Ramos (cell line): ENCODE results near the gene SRD5A3.

Experiments used
- in situ Hi-C: fragments of 300-500 bp; cut with MboI; formaldehyde crosslinking; loops from one replicate; pipeline ENCODE4 v1.14.3; 2022; ENCODE audit warnings: low sequenced_read_pairs; ENCODE audit not compliant: unreplicated experiment

The SRD5A3 gene

DNA sequence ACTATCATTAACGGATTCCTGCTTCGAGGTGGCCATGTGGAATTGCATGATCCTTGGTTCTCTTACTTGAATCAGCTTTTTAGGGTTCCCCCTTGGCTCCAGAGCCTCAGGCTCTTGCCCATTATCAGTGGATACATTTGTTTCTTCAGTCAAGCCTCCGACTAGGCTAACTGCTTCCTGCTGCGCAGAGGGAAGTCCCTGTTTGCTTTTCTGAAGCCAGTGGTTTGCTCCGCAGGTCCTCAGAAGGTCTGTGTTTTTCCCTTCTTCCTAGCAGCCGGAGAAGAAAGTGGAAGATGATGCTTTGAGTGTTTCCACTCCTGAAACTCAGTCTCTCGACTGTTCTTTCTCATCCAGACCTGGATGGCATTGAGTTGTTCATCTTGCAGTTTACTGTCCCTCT, 20.6 kb downstream of the SRD5A3 start:
- in situ Hi-C loops, result loop anchor here (25.0 kb wide), 1 partner anchor 496 kb away; the partner anchor contains the start of gene EXOC1

DNA sequence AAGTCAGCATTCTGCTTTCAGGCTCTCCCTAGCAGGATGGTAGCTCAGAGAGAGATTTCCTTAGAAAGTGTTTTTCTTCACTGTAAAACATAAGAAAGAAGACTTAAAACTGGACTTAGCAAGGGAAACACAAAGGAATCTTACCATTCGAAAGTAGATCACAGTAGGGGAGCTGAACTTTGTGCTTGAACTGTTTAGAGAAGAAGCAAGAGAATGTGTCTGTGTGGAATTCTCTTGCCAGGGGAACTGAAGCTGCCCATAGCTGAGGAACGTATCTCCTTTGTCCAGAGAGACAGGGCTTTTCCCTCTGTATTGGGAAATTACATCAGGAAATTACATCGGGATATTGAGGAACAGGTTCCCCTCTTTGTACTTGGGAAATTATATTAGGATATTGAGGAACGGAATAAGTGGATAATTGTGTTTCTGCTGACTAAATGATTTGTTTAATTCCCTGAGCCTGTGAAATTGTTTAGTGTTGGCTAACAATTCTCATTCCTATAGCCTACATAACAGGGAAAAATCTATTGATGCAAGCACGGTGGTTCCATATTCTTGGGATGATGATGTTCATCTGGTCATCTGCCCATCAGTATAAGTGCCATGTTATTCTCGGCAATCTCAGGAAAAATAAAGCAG, 21.2 kb downstream of the SRD5A3 start:
- in situ Hi-C loops, result loop anchor here (25.0 kb wide), 1 partner anchor 495 kb away; the partner anchor contains the start of gene EXOC1

GRCh38 chr4:55369968-55370367, 23.9 kb downstream of the SRD5A3 start:
- in situ Hi-C loops, result loop anchor here (25.0 kb wide), 1 partner anchor 492 kb away; the partner anchor contains the start of gene EXOC1

DNA sequence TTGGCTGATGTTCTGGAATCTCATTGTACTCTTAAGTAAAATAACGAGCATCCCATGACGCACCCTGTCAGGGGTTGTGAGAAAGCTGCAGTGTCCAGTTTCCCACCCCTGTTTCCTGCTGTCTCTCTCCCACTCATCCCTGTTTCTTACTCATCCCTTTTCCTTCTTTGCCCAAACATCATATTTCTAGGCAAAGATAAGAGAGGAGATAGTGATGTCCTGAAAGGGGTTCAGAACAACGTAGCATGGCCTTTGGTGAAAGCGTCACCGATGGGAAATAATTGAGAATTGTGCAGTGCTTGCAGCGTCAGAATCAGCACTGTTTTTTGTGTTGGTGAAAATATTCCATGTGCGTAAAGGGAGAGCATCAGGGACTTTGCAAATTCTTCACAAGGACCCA, 26.2 kb downstream of the SRD5A3 start:
- in situ Hi-C loops, result loop anchor here (25.0 kb wide), 1 partner anchor 490 kb away; the partner anchor contains the start of gene EXOC1

DNA sequence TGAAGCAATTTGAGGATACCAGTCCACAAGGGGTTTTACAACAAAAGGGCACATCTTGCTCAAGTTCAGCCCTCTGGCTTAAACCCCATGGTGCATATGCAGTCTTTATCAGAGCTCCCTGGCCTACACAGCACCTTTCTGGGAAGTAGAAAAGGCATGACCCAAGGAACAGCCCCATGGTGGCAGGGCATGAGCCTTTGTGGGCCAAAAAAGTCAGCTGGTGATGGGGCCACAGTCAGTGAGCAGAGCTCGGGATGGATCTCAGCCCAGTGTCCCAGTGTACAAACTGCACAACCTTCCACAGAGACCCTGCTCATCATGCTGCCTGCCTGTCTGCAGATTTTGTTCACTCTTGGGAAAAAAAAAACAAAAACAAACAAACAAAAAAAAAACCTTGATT, 27.4 kb downstream of the SRD5A3 start:
- in situ Hi-C loops, result loop anchor here (25.0 kb wide), 1 partner anchor 489 kb away; the partner anchor contains the start of gene EXOC1

DNA sequence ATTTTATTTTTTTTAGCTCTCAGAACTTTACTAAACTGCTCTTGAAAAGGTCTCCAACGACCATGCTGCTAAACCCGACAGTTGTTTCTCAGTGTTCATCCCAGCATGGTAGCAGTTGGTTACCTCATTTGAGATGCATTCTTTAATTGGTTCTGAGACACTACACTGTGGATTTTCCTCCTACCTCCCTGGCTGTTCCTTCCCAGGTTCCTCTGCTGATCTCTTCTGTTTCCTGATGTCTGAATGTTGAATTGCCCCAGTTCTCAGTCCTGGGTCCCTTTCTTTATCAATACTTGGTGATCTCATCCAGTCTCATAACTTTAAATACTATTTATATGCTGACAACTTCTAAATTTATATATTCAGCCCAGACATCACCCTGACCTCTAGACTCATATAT, 30.7 kb downstream of the SRD5A3 start:
- in situ Hi-C loops, result no loop called here

DNA sequence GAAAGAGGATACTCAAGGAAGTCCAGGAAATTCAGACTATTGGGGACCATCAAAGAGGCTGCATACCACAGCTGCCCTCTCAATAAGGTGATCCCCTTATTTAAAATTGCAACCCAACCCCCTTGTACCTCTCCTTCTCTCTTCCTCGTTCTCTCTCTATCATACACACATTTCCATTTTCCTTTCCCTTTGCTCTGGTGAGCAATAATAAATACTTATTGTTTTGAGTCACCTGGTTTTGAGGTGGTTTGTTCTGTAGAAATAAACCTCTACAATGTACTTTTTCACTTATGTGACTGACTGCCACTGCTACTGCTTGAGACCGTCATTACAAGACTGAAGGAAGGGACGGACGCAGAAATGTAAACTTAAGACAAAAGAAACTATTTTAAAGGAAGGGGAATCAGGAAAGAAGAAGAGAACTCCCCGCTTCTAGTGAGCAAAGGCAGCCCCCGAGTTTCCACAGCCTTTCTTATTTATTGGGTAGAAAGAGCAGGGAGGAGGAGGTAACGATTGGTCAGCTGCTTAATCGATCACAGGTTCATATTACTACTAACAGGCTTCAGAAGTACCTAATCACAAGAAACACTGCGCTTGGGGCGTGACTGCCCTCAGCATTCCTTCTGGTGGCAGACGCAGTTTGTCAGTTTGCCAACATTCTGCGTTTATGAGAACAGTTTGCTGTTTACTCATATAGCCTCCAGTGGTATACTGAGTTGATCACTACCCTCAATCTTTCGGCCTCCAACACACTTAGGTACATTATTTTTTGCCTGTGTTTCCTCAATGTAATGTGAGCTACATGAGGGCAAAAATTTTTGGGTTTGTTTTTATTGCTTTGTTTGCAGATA, 32.8 kb downstream of the SRD5A3 start:
- in situ Hi-C loops, result no loop called here

- in situ Hi-C loops, result no loop called here
Observed at GRCh38 chr4:55380576-55380975, 34.5 kb downstream of the SRD5A3 start.

- in situ Hi-C loops, result no loop called here
Observed at GRCh38 chr4:55381502-55381901, 35.5 kb downstream of the SRD5A3 start.

DNA sequence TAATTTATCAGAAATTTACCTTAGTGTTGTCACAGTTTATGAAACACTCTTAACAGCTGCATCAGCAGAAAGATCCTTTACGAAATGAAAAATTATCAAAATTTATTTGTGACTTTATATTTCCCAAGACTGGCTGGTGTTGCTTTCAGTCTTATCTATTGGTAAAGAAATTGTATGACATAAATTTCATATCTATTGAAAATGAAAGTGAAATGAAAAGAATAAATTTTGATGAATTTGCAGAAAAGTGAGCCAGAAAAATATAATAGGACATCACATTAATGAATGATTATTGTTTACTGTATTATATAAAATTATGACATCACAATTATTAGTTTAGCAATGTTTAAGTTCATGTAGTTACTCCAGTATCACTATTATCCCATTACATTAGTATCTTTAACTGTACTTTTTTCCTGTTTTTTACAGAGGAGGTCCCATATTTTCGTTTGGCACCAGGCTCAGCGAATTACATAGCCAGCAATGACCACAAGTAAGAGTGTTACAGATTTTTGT, 36.5 kb downstream of the SRD5A3 start:
- in situ Hi-C loops, result no loop called here

DNA sequence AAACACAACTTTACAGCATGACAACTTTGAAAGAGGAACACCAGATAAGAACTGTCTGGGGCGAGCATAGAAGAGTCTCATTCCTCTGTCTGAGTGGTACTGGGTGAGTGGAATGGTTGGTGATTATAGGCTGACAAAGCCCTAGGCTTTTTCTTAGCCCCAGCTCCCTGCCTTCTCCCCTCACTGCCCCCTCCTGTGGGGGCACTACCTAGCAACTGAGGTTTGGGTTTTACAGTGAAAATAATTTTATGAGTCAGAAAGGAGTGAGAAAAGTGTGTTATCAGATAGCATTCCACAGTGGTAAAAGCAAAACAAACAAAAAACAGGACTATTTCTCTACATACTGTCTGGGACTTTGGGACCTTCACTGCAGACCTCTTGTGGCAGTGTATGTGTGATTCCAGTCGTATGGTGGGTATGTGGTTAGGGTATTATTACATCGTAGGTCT, 39.2 kb downstream of the SRD5A3 start:
- in situ Hi-C loops, result no loop called here

DNA sequence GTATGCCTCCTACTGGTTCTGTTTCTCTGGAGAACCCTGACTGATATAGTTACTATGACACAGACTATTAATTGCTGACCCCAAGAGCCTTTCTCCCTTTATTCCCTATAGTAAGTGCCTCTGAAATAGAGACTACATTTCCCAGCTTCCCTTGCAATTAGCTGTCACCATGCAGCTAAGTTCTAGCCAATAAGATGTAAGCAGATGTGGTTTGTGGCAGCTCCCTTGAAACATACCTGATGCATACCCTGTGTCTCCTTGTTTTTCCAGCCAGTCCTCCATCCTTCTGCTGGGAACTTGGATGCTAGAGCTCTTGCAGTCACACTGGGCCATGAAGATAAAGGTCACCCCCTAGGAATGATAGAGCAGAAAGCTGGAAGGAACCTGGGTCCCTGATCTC, 40.0 kb downstream of the SRD5A3 start:
- in situ Hi-C loops, result no loop called here

DNA sequence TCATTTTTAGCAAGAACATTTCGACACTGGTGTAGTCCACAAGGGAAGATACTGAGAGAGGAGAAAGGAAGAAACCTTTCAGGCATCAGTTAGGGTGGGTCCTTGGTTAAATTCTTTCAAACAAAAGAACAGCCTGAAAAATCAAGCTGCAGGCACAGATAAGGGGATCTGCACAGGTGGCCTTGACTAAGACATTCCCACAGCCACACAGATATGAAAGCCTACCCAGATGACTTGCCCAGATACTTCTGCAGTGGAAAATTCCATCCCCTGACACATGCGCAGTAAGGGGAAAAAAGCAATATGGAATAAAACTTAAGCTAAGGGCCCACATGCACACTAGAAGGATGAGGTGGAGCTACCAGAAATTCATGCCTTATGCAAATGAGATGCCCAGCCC, 40.8 kb downstream of the SRD5A3 start:
- in situ Hi-C loops, result no loop called here

DNA sequence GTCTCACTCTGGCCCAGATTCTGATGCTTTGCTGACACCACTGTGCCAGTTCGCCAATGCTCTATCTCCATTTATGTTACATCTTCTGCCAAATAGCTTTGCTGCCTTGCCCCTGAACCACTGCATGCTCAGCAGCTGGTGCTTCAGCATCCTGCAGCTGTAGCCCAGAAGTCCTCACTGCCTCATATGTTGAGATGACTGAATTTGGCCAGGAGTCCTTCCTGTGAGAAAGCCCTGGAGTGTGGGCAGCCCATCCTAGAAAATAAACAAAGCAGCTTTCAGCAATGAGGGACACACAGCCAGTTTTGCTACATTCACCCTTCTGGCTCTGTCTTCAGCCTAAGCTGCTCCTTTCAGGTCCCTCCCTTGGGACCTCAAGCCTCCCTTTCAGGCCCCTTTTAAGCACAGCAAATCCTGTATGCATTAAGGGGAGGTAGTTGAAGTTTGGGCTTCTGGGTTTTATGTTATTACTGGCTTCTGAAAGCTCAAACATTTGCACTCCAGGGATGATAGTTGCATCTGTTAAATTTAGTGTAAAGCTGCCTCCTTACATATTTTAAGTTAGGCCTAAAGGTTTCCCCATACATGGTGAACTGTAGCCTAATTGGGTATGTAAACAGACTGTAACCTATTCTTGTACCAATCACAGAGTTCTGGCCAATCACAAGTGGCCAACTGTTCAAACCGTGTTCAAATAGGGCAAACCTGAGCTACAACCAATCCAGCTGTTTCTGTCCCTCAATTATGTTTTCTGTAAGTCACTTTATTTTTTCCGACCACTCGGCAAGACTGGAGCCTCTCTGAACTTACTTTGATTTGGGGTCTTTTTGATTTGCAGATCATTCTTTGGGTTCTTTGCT, 47.6 kb downstream of the SRD5A3 start:
- in situ Hi-C loops, result no loop called here

- in situ Hi-C loops, result no loop called here
Observed at GRCh38 chr4:55395218-55395528, 49.1 kb downstream of the SRD5A3 start.

- in situ Hi-C loops, result no loop called here
Observed at GRCh38 chr4:55395529-55396307, 49.7 kb downstream of the SRD5A3 start, which contains the start of gene TMEM165. Gene TMEM165 (plus strand): TSS chr4:55395957. CDS start chr4:55396190, 233 bp downstream.

DNA sequence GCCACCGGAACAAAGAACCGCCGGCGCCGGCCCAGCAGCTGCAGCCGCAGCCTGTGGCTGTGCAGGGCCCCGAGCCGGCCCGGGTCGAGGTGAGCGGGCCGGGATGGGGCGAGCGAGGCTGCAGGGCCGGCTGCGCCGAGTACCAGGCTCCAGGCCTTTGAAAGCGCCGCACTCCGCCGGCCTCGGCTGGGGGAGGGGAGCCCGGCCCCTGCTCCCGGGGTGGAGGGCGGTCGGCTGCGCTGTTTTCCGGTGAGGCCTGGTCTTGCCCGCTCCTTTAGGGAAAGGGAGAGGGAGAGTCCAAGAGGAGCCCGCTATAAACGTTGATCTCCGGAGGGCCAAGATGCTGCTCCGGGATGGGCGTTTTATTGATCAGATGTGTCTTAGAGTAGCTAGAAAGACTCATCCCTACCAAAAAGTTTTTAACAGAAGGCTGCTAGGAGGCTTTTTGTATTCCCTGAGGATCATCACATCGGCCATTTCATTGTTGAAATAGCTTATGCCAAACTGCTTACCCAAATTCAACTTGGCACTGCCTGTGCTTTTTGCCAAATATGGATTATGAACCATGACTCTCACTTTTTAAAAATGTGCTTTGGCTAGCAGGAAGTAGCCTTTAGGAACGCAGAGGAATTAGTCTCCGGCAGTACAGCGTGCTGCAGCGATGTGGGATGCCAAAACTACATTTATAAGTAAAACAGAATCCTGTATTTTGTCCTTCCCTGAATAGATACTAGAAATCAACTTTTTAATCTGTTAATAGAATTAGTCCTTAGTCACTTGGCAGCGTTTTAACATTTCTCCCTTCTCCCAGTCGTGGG, 50.5 kb downstream of the SRD5A3 start:
- in situ Hi-C loops, result no loop called here

DNA sequence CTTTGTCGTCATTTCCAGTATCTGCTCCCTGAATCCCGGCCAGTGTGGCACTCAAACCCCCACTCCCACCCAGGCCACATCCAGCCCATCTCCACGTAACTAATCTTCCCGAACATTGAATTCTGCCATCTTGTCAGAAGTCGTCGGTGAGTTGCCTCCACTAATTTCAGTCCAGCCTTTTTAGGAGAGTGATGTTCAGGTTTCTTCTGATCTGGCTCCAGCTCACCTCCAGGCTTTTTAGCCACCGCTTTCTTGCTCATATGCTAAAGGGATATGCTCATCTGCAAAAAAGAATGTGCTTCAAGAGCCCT, 51.0 kb downstream of the SRD5A3 start:
- in situ Hi-C loops, result no loop called here
